HEK293T (cell line): Measurements from ENCODE around the gene ZMIZ1.
A peak's percentile ranks its signal among the peaks of the same experiment; 100 is the strongest.

Source experiments
- CTCF ChIA-PET: fragments of 350-600 bp; formaldehyde crosslinking; extraction: SDS; loops from one replicate; lab custom pipeline; 2021; ENCODE audit warnings: antibody characterized with exemption, inconsistent platforms; lab: Yijun Ruan, JAX
- POLR2A ChIA-PET: fragments of 350-600 bp; formaldehyde crosslinking; extraction: SDS; loops from one replicate; lab custom pipeline; 2020; ENCODE audit warnings: antibody characterized with exemption, inconsistent platforms; lab: Yijun Ruan, JAX
- DNase-seq: peaks from one replicate; pipeline ENCODE4 v3.0.0; 2012; ENCODE audit warnings: mixed read lengths; ENCODE audit errors: extremely low spot score
- ARNT ChIP-seq: fragments of 450-650 bp; IDR thresholded peaks from 2 replicates; pipeline ENCODE4 v1.6.1; 2017; ENCODE audit warnings: mild to moderate bottlenecking
- BHLHE40 ChIP-seq: fragments of 450-650 bp; IDR thresholded peaks from 2 replicates; pipeline ENCODE4 v1.6.1; 2016; ENCODE audit warnings: mild to moderate bottlenecking, moderate library complexity, borderline replicate concordance
- CTBP1 ChIP-seq: fragments of 450-650 bp; IDR thresholded peaks from 2 replicates; pipeline ENCODE4 v1.6.1; 2016; ENCODE audit warnings: borderline replicate concordance
- ELF4 ChIP-seq: fragments of 450-650 bp; IDR thresholded peaks from 2 replicates; pipeline ENCODE4 v1.6.1; 2017; ENCODE audit warnings: antibody characterized with exemption
- FOXA1 ChIP-seq: fragments of 450-650 bp; IDR thresholded peaks from 2 replicates; pipeline ENCODE4 v1.6.1; 2016; ENCODE audit warnings: mild to moderate bottlenecking
- FOXK2 ChIP-seq: fragments of 450-650 bp; IDR thresholded peaks from 2 replicates; pipeline ENCODE4 v1.6.1; 2016; ENCODE audit warnings: mild to moderate bottlenecking
- FOXM1 ChIP-seq: fragments of 450-650 bp; IDR thresholded peaks from 2 replicates; pipeline ENCODE4 v1.6.1; 2017; ENCODE audit warnings: mild to moderate bottlenecking, borderline replicate concordance
- HDGF ChIP-seq: fragments of 450-650 bp; IDR thresholded peaks from 2 replicates; pipeline ENCODE4 v1.6.1; 2017; ENCODE audit warnings: antibody characterized with exemption, borderline replicate concordance
- L3MBTL2 ChIP-seq: fragments of 450-650 bp; conservative IDR thresholded peaks from 2 replicates; pipeline ENCODE4 v1.6.1; 2016; ENCODE audit warnings: mild to moderate bottlenecking
- LEF1 ChIP-seq: fragments of 450-650 bp; IDR thresholded peaks from 2 replicates; pipeline ENCODE4 v1.6.1; 2017; ENCODE audit warnings: mild to moderate bottlenecking, borderline replicate concordance
- NFRKB ChIP-seq: fragments of 450-650 bp; IDR thresholded peaks from 2 replicates; pipeline ENCODE4 v1.6.1; 2016; ENCODE audit warnings: mild to moderate bottlenecking, moderate library complexity
- SP1 ChIP-seq: fragments of 450-650 bp; IDR thresholded peaks from 2 replicates; pipeline ENCODE4 v1.6.1; 2017
- SUZ12 ChIP-seq: fragments of 450-650 bp; IDR thresholded peaks from 2 replicates; pipeline ENCODE4 v1.6.1; 2016; ENCODE audit warnings: mild to moderate bottlenecking
- TARDBP ChIP-seq: fragments of 450-650 bp; IDR thresholded peaks from 2 replicates; pipeline ENCODE4 v1.6.1; 2016
- ZNF384 ChIP-seq: fragments of 450-650 bp; IDR thresholded peaks from 2 replicates; pipeline ENCODE4 v1.6.1; 2016
- TF ChIP-seq, protein P1 (sequence below): fragments of 450-650 bp; IDR thresholded peaks from 2 replicates; pipeline ENCODE4 v1.6.1; 2016

The ZMIZ1 gene

DNA sequence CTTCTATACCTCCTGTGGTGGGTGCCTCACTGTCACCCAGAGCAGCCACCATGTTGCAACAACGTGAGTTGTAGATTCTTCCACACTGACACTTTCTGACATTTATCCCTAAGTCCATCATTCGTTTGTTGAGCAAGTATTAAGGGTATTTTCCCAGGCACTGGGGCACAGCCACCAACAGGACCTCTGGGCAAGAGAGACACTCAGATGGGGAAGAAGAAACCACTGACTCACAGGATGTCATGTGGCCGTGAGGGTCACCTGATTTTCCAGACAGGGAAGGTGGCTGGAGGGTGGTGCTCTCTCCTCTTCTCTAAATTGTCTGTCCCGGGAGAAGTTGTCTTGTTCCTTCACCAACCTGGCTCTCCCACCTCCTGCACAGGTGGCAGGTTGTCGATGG, 226.8 kb downstream of the ZMIZ1 start:
- no peak for DNase-seq
- POLR2A ChIA-PET: interaction anchor here (1.1 kb wide), 1 partner anchor 52 kb away, joined by 3 read pairs; no protein-coding TSS in a partner anchor
- CTCF ChIA-PET: no interaction called here
- TF ChIP-seq ZNF384 (no peak), HDGF (no peak), ARNT (no peak), FOXA1 (no peak), FOXK2 (no peak), TARDBP (no peak), LEF1 (no peak), NFRKB (no peak), SUZ12 (no peak), BHLHE40 (no peak), CTBP1 (no peak)

- ChIA-PET POLR2A (no interaction called here), CTCF (no interaction called here)
- no peak for DNase-seq
- TF ChIP-seq ARNT: no peak
- no peak for TF ChIP-seq FOXM1
- no peak for TF ChIP-seq CTBP1
- TF ChIP-seq SUZ12: no peak
- TF ChIP-seq L3MBTL2: no peak
- no peak for TF ChIP-seq ELF4
- TF ChIP-seq HDGF: no peak
- TF ChIP-seq LEF1: no peak
Observed at GRCh38 chr10:79296431-79296830, 227.7 kb downstream of the ZMIZ1 start.

- TF ChIP-seq SP1 (no peak), ZNF384 (no peak), L3MBTL2 (no peak), CTBP1 (no peak), ELF4 (no peak), FOXA1 (no peak), HDGF (no peak), BHLHE40 (no peak), FOXM1 (no peak), FOXK2 (no peak), NFRKB (no peak)
- TF ChIP-seq, protein P1, sequence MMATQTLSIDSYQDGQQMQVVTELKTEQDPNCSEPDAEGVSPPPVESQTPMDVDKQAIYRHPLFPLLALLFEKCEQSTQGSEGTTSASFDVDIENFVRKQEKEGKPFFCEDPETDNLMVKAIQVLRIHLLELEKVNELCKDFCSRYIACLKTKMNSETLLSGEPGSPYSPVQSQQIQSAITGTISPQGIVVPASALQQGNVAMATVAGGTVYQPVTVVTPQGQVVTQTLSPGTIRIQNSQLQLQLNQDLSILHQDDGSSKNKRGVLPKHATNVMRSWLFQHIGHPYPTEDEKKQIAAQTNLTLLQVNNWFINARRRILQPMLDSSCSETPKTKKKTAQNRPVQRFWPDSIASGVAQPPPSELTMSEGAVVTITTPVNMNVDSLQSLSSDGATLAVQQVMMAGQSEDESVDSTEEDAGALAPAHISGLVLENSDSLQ: no peak
- DNase-seq: peak; percentile 19
- ChIA-PET POLR2A (no interaction called here), CTCF (no interaction called here)
Observed at GRCh38 chr10:79298403-79299244, 229.9 kb downstream of the ZMIZ1 start.

- DNase-seq: no peak
- ChIA-PET POLR2A (no interaction called here), CTCF (no interaction called here)
- TF ChIP-seq, protein P1: no peak
- TF ChIP-seq NFRKB (no peak), CTBP1 (no peak), LEF1 (no peak)
Observed at GRCh38 chr10:79299397-79300241, 230.9 kb downstream of the ZMIZ1 start.

DNA sequence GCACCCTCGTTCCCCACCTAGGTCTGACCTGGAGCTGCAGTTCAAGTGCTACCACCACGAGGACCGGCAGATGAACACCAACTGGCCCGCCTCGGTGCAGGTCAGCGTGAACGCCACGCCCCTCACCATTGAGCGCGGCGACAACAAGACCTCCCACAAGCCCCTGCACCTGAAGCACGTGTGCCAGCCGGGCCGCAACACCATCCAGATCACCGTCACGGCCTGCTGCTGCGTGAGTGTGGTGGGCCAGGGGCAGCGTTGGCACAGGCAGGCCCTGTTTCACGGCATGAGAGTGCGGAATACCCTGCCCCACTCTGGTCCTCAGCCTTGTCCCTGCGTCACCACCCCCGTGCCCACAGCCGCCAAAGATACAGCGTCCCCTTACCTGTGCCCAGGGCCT, 231.9 kb downstream of the ZMIZ1 start:
- ChIA-PET CTCF (no interaction called here), POLR2A (no interaction called here)
- TF ChIP-seq NFRKB: no peak
- no peak for TF ChIP-seq FOXM1
- TF ChIP-seq BHLHE40: no peak
- no peak for DNase-seq

DNA sequence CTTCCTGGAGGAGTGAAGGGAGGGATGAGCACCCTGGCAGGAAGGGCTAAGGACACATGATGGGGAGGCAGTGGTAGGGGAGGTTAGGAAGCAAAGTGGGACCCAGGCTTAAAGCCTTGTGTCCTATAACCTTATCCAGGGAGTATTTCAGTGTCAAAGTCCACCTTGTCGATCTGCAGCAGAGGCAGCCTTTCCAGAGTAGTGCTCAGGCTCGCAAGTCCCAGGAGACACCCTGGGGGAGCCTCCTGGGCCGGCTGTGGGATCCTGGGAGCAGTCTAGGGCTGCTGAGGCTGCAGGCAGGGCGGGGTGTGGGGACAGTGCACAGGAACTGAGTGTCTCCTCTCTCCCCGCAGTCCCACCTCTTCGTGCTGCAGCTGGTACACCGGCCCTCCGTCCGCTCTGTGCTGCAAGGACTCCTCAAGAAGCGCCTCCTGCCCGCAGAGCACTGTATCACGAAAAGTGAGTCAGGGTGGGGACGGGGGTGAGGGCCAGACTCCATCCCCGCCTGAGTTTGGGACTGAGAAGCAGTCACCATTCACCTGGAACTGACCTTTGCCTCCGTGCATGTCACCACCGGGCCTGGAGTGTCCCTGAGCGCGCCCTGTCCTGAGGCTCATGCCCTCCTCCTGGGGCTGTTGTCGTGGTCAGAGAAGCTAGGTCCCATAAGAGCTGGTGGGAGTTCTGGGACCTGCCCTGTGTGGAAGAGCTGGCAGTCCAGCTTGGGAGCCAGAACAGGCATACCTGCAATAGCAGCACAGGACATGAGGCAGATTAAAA, 233.2 kb downstream of the ZMIZ1 start:
- TF ChIP-seq, protein P1: no peak
- TF ChIP-seq FOXK2 (no peak), L3MBTL2 (no peak), CTBP1 (no peak)
- no peak for DNase-seq
- POLR2A ChIA-PET: no interaction called here
- CTCF ChIA-PET: no interaction called here
